GM12891 (cell line): ENCODE data around the gene OR6C75.

Experiments used
- POLR2A ChIP-seq: IDR thresholded peaks from 2 replicates; pipeline ENCODE4 v1.6.1; 2011; ENCODE audit warnings: low read depth, low read length, control low read depth
- POLR2AphosphoS5 ChIP-seq: IDR thresholded peaks from 2 replicates; pipeline ENCODE4 v1.6.1; 2011; ENCODE audit warnings: low read depth, low read length, control low read depth
- POU2F2 ChIP-seq: IDR thresholded peaks from 2 replicates; pipeline ENCODE4 v1.6.1; 2011; ENCODE audit warnings: low read depth, mild to moderate bottlenecking, control low read depth, low read length, moderate library complexity
- SPI1 ChIP-seq: IDR thresholded peaks from 2 replicates; pipeline ENCODE4 v1.6.1; 2011; ENCODE audit warnings: low read depth, low read length, control low read depth
- TAF1 ChIP-seq: IDR thresholded peaks from 2 replicates; pipeline ENCODE4 v1.6.1; 2011; ENCODE audit warnings: low read depth, low read length, control low read depth

- TF ChIP-seq POLR2A (no peak), POLR2AphosphoS5 (no peak), TAF1 (no peak), SPI1 (no peak), POU2F2 (no peak)
These were observed 23.1 kb downstream of the OR6C75 start for GRCh38 chr12:55385891-55386290.
